Measurements from ENCODE around the gene SPRY1. TPM values are rescaled to one million over a fixed set of nuclear protein-coding genes. Genes with fewer than 3 reads are reported as not detected.

The SPRY1 gene
- total and polyA plus RNA-seq, 9 of the 15 experiments (the other 6 are each of a cell fraction or from before 2014, with no cell fraction given): 0.18 to 1.9 (median 0.45) TPM; not detected in 1

- no peak overlapping the region for H3K27ac ChIP-seq (ENCODE audit: extremely low read depth, low read depth, low read length)
- POLR2A ChIA-PET: interaction anchor here (0.7 kb wide), 1 partner anchor 9 kb away, joined by 3 read pairs; no protein-coding TSS in a partner anchor
- intact Hi-C loops (cut with micrococcal nuclease): loop anchor here (2.0 to 10.0 kb wide), 3 partner anchors 45 to 167 kb away; no protein-coding TSS in a partner anchor
- TF ChIP-seq THAP7 (CRISPR knock-in tag; IDR thresholded peaks at IDR 0.05): no peak
- TF ChIP-seq, protein P1, sequence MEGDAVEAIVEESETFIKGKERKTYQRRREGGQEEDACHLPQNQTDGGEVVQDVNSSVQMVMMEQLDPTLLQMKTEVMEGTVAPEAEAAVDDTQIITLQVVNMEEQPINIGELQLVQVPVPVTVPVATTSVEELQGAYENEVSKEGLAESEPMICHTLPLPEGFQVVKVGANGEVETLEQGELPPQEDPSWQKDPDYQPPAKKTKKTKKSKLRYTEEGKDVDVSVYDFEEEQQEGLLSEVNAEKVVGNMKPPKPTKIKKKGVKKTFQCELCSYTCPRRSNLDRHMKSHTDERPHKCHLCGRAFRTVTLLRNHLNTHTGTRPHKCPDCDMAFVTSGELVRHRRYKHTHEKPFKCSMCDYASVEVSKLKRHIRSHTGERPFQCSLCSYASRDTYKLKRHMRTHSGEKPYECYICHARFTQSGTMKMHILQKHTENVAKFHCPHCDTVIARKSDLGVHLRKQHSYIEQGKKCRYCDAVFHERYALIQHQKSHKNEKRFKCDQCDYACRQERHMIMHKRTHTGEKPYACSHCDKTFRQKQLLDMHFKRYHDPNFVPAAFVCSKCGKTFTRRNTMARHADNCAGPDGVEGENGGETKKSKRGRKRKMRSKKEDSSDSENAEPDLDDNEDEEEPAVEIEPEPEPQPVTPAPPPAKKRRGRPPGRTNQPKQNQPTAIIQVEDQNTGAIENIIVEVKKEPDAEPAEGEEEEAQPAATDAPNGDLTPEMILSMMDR (IDR thresholded peaks at IDR 0.05 in 2 of 3, conservative IDR thresholded peaks at IDR 0.05 in 1 of 3; ENCODE audit: insufficient read depth in 2 of 3, low read depth in 1 of 3, low read length in 3 of 3): no peak
- no peak for TF ChIP-seq BDP1 (IDR thresholded peaks at IDR 0.05; ENCODE audit: insufficient read depth, insufficient read length)
- TF ChIP-seq CBFA2T3 (IDR thresholded peaks at IDR 0.05): no peak
- TF ChIP-seq TFAP4 (CRISPR knock-in tag; IDR thresholded peaks at IDR 0.05; ENCODE audit: borderline replicate concordance): 0 out of 2 replicates have a peak, but pooled peaks have one; percentile 16
- peak; percentile 35 for TF ChIP-seq MEIS2 (IDR thresholded peaks at IDR 0.05; ENCODE audit: partially characterized antibody)
- TF ChIP-seq, protein P2, sequence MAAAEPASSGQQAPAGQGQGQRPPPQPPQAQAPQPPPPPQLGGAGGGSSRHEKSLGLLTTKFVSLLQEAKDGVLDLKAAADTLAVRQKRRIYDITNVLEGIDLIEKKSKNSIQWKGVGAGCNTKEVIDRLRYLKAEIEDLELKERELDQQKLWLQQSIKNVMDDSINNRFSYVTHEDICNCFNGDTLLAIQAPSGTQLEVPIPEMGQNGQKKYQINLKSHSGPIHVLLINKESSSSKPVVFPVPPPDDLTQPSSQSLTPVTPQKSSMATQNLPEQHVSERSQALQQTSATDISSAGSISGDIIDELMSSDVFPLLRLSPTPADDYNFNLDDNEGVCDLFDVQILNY (CRISPR knock-in tag; IDR thresholded peaks at IDR 0.05): no peak
- TF ChIP-seq ZBTB33 (CRISPR knock-in tag; IDR thresholded peaks at IDR 0.05): peak; percentile 77
- TF ChIP-seq MYBL2 (IDR thresholded peaks at IDR 0.05; ENCODE audit: low read depth): no peak
- no peak for TF ChIP-seq MYBL2 (CRISPR knock-in tag; IDR thresholded peaks at IDR 0.05; ENCODE audit: borderline replicate concordance)
- no peak for TF ChIP-seq PHB2 (IDR thresholded peaks at IDR 0.05; ENCODE audit: low read depth)
- TF ChIP-seq L3MBTL2 (IDR thresholded peaks at IDR 0.05): peak; percentile 49; the same call in 1 of the 2 replicates
- TF ChIP-seq RBFOX2 (IDR thresholded peaks at IDR 0.05; ENCODE audit: low read depth, low read length): peak; percentile 27; the same call in 1 of the 2 replicates
- TF ChIP-seq CHD2 (IDR thresholded peaks at IDR 0.05; ENCODE audit: low read depth, low read length): 0 out of 2 replicates have a peak, but pooled peaks have one; percentile 19
These were observed 810 bp downstream of the SPRY1 start for GRCh38 chr4:123397144-123398065.

More at GRCh38 chr4:123397144-123398065, 810 bp downstream of the SPRY1 start:
- CTCF ChIA-PET (ENCODE audit: low intra/inter-chr PET ratio): no interaction called here
- 35% methylated on average over 50 of the region's 85 CpGs for WGBS (ENCODE audit: insufficient coverage, low coverage, missing lambda C conversion rate)
- ATAC-seq (peak; percentile 14; the same call in 2 of the 3 replicates), DNase-seq (ENCODE audit: extremely low read depth in 1 of 4, low spot score in 3 of 4) (peak in 2 of 4 experiments; percentile 14 to 21), FAIRE-seq (no peak)
- Histone ChIP-seq H3K36me3 (ENCODE audit: control insufficient read depth, insufficient read depth, low read length) (no peaks in the 10 kb centered on the region), H3K4me1 (replicated peaks in 1 of 2; ENCODE audit: control insufficient read depth in 2 of 2, insufficient read depth in 2 of 2, low read length in 2 of 2) (peaks cover 2 to 19% of the 10 kb centered on the region in 2 experiments; a peak in 3 of 5 replicates), H3K9me3 (replicated peaks; ENCODE audit: control insufficient read depth, insufficient read depth, low read depth, low read length) (0 out of 2 replicates have a peak, but pooled peaks cover 2% of the 10 kb centered on the region), H3K4me2 (ENCODE audit: insufficient read depth, low read length) (peak overlapping the region; percentile 72), H3K27me3 (ENCODE audit: control insufficient read depth in 2 of 2, insufficient read depth in 2 of 2, low read length in 2 of 2) (peaks cover 0 to 8% of the 10 kb centered on the region in 2 experiments; a peak in 1 of 5 replicates), H2AFZ (ENCODE audit: low read depth, low read length) (peak overlapping the region; percentile 93), H3K9me1 (ENCODE audit: control insufficient read depth, insufficient read depth, low read length) (no peaks in the 10 kb centered on the region), H3K4me3 (peak overlapping the region; percentile 36), H3K79me2 (ENCODE audit: control insufficient read depth, insufficient read depth, low read length) (no peaks in the 10 kb centered on the region), H3K9ac (ENCODE audit: insufficient read depth in 1 of 2, low read depth in 2 of 2, low read length in 2 of 2) (peak overlapping the region; percentile 21 to 70), H4K20me1 (replicated peaks; ENCODE audit: control insufficient read depth, insufficient read depth, low read length) (no peaks in the 10 kb centered on the region)
- in situ Hi-C loops (cut with MboI): no loop called here
- TSS peak; percentile 63 for BruUV-seq (replicated peaks)

Data from K562 (cell line).